GM04504 (cell line): ENCODE data around the gene NOX5.
"Not testable (repeated sequence)": the region's sequence is repeated elsewhere in the genome, so short reads cannot be mapped to it uniquely, and the experiment has no call there.

Source experiments
- DNase-seq: peaks from one replicate; pipeline ENCODE4 v3.0.0-alpha.2; 2012; ENCODE audit warnings: low read depth

NOX5 gene, protein sequence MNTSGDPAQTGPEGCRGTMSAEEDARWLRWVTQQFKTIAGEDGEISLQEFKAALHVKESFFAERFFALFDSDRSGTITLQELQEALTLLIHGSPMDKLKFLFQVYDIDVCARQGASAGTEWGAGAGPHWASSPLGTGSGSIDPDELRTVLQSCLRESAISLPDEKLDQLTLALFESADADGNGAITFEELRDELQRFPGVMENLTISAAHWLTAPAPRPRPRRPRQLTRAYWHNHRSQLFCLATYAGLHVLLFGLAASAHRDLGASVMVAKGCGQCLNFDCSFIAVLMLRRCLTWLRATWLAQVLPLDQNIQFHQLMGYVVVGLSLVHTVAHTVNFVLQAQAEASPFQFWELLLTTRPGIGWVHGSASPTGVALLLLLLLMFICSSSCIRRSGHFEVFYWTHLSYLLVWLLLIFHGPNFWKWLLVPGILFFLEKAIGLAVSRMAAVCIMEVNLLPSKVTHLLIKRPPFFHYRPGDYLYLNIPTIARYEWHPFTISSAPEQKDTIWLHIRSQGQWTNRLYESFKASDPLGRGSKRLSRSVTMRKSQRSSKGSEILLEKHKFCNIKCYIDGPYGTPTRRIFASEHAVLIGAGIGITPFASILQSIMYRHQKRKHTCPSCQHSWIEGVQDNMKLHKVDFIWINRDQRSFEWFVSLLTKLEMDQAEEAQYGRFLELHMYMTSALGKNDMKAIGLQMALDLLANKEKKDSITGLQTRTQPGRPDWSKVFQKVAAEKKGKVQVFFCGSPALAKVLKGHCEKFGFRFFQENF

DNA sequence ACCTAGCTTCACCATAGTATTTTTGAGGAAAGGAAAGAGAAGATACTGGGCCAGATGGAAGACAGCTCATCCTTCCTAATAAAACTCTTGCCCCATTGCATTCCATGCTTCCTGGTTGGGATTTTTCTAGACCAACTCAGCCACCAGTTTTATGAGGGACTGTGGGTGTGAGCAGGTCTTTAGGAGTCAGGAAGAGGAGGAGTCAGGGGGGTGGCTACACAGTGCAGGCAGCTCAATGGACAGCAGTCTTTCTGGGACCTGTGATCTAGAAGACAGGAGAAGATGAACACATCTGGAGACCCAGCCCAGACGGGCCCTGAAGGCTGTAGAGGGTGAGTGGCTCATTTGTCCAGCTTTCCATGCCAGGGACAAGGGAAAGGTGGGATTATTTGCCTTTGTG, at the start of gene NOX5:
Gene NOX5 (plus strand): TSS at position 242 of the 400 bp plus-strand sequence. CDS start 41 bp downstream, at position 283.
- DNase-seq: peak; percentile 88

DNA sequence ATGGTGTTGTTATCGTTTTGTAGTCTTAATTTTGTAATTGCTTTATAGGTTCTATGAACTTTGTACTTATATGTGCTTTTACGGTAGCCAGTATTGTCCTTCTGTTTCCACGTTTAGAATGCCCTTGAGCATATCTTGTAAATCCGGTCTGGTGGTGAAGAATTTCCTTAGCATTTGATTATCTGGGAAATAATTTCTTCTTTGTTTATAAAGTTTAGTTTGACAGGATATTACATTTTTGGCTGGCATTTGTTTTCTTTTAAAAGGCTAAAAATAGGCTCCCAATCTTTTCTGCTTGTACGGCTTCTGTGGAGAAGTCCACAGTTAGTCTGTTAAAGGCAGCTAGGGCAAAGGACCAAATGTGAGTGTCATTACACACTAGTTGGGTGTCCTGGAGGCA, 47.5 kb upstream of the NOX5 start:
- DNase-seq: no peak

DNA sequence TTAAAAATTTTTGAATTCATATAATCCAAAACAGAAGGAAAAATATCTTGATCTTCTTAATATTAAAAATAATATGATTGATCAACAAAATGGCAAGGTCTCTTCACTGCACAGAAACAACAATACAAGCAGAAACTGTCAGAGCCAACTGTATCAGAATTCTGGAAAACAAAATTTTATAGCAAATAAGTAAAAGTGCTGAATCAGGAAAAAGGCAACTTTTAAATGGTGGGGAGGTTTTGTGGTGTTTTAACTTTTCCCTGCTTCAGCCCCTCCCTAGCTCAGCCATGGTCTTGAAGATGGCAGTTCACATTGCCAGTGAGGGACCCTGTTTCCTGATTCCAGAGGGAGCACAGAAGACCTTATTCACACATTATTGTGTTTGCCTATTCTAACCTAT, 46.5 kb upstream of the NOX5 start:
- DNase-seq: no peak

DNA sequence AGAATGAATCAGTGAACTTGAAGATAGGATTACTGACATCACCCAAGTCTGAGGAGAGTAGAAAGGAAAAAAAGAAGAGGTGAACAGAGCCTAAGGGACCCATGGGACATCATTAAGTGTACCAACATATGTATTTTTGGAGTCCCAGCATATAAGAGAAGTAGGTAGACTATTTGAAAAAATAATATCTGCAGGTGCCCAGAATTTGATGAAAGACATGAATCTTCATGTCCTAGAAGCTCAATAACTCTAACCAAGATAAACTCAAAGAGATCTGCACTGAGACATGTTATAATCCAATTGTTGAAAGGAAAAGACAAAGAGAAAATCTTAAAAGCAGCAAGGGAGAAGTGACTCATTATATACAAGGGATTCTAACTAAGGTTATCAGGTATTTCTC, 45.2 kb upstream of the NOX5 start:
- DNase-seq: no peak

DNA sequence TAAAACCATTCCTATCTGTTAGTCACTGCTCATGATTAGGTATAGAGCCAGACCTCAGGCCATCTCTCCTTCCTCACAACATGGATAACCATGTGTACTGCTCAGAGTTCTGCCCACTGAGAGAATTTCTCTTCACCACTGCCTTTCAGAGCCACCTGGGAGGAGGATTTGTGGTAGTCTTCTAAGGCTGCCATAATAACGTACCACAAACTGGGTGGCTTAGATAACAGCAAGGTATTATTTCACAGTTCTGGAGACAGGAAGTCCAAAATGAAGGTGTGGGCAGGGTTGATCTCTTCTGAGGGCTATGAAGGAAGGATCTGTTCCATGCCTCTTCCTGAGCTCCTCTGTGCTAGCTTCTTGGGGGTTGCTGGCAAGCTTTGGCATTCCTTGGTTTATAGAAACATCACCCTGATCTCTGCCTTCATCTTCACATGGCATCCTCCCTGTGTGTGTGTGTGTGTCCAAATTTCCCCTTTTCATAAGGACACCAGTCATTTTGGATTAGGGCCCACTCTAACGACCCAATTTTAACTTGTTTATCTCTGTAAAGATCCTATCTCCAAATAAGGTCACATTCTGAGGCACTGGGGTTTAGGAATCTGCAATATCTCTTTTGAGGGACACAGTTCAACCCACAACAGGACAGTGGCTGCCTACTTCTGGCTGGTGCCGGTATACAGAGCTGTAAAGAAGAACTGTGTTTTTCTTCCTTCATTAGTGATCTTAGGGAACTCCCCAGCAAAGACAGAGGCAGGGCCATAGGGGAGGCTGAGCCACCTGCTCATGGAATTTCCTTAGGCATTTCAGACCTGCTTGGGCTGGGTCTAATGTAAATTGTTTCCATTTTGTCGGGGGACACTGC, 42.1 kb upstream of the NOX5 start:
- DNase-seq: no peak

DNA sequence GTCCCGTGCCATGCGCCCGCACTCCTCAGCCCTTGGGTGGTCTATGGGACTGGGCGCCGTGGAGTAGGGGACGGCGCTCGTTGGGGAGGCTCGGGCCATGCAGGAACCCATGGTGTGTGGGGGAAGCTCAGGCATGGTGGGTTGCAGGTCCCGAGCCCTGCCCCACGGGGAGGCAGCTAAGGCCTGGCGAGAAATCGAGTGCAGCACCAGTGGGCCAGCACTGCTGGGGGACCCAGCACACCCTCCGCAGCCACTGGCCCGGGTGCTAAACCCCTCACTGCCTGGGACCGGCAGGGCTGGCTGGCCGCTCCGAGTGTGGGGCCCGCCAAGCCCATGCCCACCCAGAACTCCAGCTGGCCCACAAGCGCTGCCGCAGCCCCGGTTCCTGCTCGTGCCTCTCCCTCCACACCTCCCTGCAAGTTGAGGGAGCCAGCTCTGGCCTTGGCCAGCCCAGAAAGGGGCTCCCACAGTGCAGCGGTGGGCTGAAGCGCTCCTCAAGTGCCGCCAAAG, 38.8 kb upstream of the NOX5 start:
- not testable (repeated sequence) for DNase-seq

DNA sequence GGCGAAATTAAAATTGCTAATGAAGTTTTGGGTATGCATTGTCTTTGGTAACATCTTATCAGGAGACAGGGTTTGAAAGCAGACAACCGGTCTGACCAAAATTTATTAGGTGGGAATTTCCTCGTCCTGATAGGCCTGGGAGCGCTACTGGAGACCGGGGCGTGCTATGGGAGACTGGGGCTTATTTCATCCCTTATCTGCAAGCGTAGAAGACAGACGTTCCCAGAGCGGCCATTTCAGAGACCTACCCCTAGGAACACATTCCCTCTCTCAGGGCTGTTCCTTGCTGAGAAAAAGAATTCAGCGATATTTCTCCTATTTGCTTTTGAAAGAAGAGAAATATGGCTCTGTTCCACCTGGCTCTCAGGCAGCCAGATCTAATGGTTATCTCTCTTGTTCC, 37.1 kb upstream of the NOX5 start:
- DNase-seq: not testable (repeated sequence)

DNA sequence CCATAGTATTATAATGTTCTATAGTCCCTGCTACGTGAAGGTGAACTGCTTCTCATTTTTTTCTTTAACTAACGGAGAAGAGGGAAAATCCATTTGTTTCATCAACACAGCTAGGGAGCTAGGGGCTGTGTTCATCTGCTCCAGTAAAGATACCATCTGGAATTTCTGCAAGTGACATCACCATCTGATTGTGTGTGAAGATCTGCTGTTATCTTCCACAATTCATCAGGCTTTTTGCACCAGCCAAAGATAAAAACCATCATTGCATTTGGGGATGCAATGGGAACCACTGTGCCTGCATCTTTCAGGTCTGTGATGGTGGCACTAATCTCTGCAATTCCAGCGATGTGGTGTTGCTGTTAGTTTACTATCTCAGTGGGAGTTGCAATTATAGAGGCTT, 35.5 kb upstream of the NOX5 start:
- no peak for DNase-seq

DNA sequence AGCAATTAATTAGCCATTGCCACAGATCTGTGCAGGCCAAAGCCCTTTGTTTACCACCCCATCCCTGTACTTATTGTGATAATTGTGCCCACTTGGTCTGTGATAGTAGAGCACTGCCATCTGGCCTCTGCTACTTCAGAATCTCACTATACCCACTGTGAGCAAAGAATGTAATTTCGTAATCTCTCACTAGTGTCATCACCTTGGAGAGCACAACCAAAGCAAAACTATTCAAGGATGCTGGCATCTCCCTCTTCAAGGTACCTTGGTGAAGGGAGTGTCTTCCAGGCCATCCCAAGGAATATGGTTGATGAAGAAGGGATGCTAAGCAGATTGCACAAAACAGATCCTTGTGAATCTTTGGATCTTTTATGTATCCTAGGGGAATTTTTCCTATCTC, 34.7 kb upstream of the NOX5 start:
- no peak for DNase-seq

DNA sequence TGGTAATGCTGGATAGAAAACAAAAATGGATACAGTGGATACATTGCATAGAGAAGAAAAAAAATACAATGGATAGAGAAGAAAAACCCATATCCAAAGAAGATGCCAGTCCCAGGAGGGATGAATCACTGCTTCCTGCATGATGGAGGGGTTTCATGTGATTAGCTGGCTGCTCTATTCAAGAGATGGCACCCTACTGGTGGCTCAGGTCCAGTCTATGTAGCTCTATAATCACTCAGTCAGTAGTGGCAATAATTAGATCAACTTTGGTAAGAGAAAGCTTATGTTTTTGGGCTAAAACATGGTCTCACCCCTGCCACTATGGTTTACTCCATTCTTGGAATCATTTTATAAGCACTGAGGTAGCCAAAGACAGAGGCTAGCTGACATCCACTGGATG, 33.7 kb upstream of the NOX5 start:
- no peak for DNase-seq

DNA sequence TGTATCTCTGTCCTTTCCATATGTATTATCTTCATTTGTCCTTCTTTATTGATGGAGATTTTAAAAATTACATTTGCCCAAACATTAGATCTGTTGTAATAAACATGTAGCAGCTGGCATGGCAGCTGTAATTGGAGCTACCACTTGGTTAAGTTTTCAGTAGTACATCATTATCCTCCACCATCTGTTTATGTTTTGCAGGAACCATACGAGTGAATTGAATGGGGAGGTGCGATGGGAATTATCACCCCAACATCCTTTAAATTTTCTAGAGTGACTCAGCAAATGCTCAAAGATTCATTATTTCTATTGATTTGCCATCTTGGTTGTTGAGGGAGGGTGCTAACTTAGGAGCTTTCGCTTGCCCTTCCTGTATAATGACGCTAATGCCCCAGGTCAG, 32.6 kb upstream of the NOX5 start:
- DNase-seq: no peak

DNA sequence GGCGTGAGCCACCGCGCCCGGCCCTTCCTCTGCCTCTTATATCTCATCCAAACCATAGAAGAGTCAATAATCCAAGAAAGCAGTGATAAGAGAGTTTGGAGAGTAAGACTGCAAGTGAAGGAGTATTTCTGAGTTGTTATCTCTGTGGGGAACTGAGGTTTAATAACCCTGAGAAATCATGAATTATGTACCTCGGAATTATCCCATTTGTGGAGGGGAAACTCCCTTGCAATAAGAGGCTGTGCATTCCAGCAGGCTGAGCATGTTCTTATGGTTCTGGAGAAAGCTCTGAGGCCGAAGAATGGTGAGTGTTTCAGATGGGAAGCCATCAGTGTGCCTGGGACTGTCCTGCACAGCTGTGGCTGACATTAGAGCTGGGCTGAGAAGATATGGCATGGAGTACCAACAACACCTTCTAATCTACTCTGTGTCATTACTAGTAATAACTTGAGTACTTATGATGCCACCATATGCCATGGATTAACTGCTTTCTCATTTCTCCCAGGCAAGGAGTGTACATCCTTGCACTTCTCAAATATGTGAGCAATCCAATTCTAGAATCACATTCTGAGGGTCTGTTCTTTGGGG, 31.4 kb upstream of the NOX5 start:
- DNase-seq: no peak

DNA sequence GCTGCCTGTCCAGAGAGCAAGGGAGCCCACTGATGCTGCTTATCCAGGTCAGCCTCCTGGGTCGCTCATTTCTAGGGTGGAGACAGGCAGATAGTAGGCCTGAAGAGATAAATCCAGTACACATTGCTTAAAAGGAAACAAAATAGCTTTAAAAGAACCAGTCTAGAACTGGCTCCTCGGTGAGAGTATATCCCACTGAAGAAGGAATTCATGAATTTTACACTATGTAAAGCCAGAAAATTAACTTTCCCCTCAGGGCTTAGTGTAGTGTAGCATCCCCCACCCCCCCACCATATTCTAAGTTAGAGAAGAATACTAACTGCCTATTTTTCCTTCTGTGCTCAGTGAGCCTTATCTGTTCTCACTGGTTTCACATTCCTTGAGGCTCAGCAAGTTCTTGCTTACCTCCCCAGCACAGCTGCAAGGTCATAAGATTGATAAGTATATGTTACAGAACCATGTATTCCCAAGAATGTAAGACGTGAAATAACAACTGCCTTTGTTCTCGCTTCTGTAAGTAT, 30.5 kb upstream of the NOX5 start:
- DNase-seq: no peak

DNA sequence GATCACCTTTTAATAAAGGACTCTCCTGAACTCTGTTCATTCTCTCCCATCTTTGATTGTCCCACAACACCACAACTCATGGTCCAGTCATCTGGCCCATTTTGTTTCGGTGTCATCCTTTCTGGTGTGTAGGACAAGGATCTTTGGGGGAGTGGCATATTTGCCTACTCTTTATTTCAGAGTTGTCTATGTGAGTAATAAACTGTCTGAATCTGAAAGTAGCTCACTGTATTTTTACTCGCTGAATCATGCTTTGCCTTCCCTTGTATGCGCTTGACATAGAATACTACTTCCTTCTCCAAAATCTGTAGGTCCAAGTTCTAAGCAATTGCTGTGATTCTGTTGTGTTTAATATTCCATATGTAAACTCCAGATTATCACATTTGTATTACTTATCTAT, 29.9 kb upstream of the NOX5 start:
- DNase-seq: no peak

DNA sequence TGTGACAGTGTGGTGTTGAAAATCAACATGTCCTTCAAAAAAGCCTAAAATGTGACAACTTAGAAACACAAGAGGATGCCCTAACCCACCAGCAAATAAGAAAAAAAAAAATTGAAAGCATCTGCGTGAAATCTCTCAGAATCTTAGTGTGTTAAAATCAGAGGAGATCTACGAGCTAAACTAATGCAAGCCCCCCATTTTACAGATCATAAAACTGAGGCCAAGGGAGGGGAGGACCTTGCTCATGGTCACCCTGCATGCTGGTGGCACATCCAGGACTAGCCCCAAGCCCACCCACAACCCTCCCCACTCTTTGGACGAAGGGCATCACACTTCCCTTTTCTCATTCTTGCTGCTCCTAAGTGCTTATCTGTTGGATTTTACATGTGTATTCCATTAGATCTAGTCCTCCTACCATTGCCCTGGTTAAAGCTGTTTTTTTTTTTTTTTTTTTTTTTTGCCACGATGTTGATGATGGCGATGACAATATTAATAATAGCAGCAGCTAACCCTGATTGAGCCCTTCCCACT, 29.1 kb upstream of the NOX5 start:
- no peak for DNase-seq

DNA sequence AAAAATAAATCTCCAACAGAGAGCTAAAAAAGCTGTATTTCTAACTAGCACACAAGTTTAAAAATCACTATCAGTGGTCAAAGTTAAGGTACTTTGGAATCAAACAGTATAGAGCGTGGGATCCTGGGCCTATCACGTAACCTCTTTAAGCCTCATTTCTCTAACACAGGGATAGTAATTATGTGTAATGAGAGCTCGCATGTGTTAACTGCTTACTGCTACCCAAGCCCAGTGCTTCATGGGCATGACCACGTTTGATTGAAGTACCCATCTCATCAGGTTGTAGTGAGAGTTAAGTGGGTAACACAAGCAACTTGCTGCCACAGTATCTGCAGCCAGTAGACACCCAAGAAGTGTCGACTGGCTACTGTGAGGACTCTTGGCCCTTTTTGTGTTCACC, 28.2 kb upstream of the NOX5 start:
- DNase-seq: no peak

DNA sequence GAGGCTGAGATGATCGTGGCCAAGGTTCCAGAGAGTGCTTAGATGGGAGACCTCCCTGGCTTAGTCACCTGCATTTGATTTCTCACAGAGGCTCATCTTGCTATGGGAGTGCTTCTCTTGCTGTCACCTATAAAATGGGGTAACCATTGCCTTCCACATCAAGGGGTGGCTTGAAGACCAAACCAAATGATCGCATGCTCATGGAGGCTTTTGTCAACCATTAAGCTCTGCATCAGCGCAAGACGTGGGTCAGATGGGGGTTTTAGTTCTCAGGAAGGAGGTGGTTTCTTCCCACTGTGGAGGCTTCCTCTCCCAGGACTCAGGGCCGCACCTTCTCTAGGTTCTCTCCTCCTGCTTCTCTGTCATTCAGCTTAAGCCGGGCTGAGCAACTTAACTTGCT, 27.4 kb upstream of the NOX5 start:
- no peak for DNase-seq

DNA sequence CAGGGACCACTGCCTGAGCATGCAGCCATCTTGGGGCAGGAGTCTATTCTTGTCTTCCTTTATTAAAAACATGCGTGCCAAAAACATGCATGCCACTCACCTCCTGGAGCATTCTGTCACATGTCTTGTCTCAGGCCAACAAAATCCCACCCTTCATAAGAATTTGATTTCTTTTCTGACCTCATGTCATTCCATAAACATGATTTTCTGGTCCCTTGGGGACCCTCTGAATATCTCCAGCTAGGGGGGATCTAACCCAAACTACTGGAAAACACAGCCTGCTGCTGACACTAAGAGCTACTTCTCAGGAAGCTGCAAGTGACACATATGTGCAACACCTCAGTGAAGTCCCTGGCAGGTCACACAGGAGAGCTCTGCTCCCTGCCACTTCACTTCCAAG, 26.8 kb upstream of the NOX5 start:
- DNase-seq: no peak

DNA sequence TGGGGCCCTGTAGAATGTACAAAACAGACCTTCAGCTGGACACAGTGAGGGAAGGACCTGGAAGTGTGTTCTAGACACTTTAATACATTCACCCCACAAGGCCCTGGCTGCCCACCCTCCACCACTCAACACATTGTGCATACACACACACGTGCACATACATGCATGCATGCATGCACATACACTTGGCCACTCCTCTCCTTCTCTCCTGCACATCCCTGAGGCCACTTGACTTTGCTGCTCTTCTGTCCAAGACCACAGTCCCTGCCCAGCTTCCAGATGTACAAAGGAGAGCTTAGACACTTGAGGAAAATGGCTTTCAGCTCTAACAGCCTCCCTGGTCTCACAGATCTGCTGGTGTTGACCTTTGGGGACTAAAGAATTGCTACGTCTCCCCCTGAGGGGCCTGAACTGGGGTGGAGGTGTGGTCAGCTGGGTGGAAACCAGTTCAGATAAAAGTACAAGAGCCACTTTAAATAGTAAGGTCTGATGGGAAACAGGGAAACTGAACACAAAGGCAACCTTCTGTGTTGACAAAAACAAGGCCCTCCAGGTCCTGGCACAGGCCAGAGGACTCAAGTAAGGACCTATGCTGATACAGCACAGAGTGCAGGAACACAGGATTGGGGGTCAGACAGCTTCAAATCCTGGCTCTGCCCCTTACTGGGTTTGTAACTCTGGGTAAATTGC, 24.8 kb upstream of the NOX5 start:
- DNase-seq: no peak

DNA sequence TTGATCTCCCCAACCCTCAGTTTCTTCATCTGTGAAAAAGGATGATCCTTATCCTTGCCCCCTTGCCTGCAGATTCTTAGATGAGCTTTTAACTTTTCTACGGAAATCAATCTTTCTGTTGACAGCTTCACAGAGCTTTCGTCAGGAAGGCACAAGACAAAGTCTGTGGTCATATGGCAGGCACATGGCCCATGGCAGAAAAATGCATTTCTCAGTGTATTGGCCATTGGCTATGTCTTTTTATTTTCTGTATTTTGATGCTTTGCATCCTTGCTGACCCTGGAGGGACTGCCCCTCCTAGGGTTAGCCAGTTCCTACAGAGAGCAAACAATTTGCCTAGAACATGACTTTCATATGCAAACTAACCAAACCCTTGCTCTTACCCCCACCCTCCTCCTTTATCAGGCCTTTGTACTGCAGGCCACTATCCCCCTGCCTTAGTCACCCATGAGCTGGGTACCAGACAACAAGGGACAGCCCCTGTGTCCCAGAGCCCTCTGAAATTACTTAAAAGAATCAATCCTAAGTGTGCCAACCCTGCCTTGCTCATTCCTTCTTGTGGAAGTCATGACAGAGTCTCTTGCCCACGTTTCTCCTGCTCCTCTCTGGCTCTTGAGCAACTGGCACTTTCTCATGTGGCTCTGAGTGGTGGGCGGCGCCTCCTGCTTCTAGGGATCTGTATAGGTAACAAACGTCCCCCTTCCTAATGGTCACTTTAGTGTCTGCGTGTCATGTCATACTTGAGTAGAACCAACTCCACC, 24.1 kb upstream of the NOX5 start:
- DNase-seq: no peak
